ENCODE results near the gene SDK2. TPM values are rescaled to one million over a fixed set of nuclear protein-coding genes. Genes with fewer than 3 reads are reported as not detected.
A peak's percentile ranks its signal among the peaks of the same experiment; 100 is the strongest.

SDK2 gene
- polyA plus RNA-seq, 1 of the 3 experiments (the other 2 are of a cell fraction): 0.02 TPM

GRCh38 chr17:73586921-73587602 is 57.2 kb downstream of the SDK2 start (continued):
- TF ChIP-seq IRF3 (IDR thresholded peaks at IDR 0.05; ENCODE audit: low read depth, low read length) (no peak), JUND (IDR thresholded peaks at IDR 0.05) (no peak), ZBTB33 (IDR thresholded peaks at IDR 0.05; ENCODE audit: borderline replicate concordance, low read depth) (no peak), CHD2 (IDR thresholded peaks at IDR 0.05; ENCODE audit: low read length, partially characterized antibody) (no peak), NRF1 (IDR thresholded peaks at IDR 0.05; ENCODE audit: low read depth, low read length) (no peak), RXRA (IDR thresholded peaks at IDR 0.05; ENCODE audit: borderline replicate concordance, low read depth) (no peak), USF1 (IDR thresholded peaks at IDR 0.05; ENCODE audit: borderline replicate concordance, low read depth) (no peak)

- H3K9ac ChIP-seq: no peak overlapping the region
- H3K4me3 ChIP-seq (ENCODE audit: low read depth in 2 of 2, low read length in 1 of 2): no peak overlapping the region
- H3K27me3 ChIP-seq (ENCODE audit: insufficient read depth): no peaks in the 10 kb centered on the region
- no peaks in the 10 kb centered on the region for H3F3A ChIP-seq (replicated peaks; ENCODE audit: insufficient read depth)
- no peak overlapping the region for H3K4me2 ChIP-seq
- DNase-seq: peak; percentile 82
- CTCF ChIA-PET: interaction anchor here (0.6 to 8.6 kb wide), 41 partner anchors 8 to 606 kb away, joined by 3 to 96 read pairs (median 4); partner anchors contain the start of gene SDK2
- no peak overlapping the region for H2AFZ ChIP-seq (ENCODE audit: low read depth)
- no peaks in the 10 kb centered on the region for H4K20me1 ChIP-seq (ENCODE audit: insufficient read depth)
- no peaks in the 10 kb centered on the region for H3K9me2 ChIP-seq
- H3K79me2 ChIP-seq (ENCODE audit: insufficient read depth): no peaks in the 10 kb centered on the region
- no peak overlapping the region for H3K27ac ChIP-seq (ENCODE audit: low read depth in 2 of 2, low read length in 1 of 2)
- no peaks in the 10 kb centered on the region; the same call in 1 of the 2 replicates for H3K9me3 ChIP-seq
- H3K4me1 ChIP-seq (ENCODE audit: control insufficient read depth in 1 of 2, insufficient read depth in 2 of 2, low read depth in 1 of 2, low read length in 1 of 2): peaks cover 0 to 30% of the 10 kb centered on the region in 2 experiments; a peak in 2 of 4 replicates
- H3K36me3 ChIP-seq (replicated peaks in 1 of 2; ENCODE audit: control insufficient read depth in 1 of 2, insufficient read depth in 2 of 2, low read length in 1 of 2): no peaks in the 10 kb centered on the region
- WGBS (ENCODE audit: low lambda C conversion rate): 12% methylated on average over 16 of the region's 16 CpGs
- POLR2A ChIA-PET: interaction anchor here (0.9 to 2.4 kb wide), 4 partner anchors 10 to 112 kb away, joined by 3 to 10 read pairs (median 4); no protein-coding TSS in a partner anchor
- TF ChIP-seq RCOR1 (IDR thresholded peaks at IDR 0.05; ENCODE audit: low read length): peak; percentile 96
- TF ChIP-seq TEAD4 (IDR thresholded peaks at IDR 0.05; ENCODE audit: borderline replicate concordance, insufficient read depth): no peak
- TF ChIP-seq JUND (IDR thresholded peaks at IDR 0.05): no peak
- TF ChIP-seq YY1 (IDR thresholded peaks at IDR 0.05; ENCODE audit: low read depth): no peak
- no peak for TF ChIP-seq NRF1 (IDR thresholded peaks at IDR 0.05; ENCODE audit: low read depth, low read length)
- no peak for TF ChIP-seq USF1 (IDR thresholded peaks at IDR 0.05; ENCODE audit: borderline replicate concordance, low read depth)
- peak; percentile 71 for TF ChIP-seq GATA2 (CRISPR knock-in tag; IDR thresholded peaks at IDR 0.05)
- TF ChIP-seq RAD21 (IDR thresholded peaks at IDR 0.05; ENCODE audit: low read length): no peak
- TF ChIP-seq ELF1 (IDR thresholded peaks at IDR 0.05): no peak
- no peak for TF ChIP-seq SMC3 (IDR thresholded peaks at IDR 0.05; ENCODE audit: low read depth, low read length)
- no peak for TF ChIP-seq TAF1 (IDR thresholded peaks at IDR 0.05; ENCODE audit: borderline replicate concordance, low read depth, low read length)
- no peak for TF ChIP-seq MAX (IDR thresholded peaks at IDR 0.05; ENCODE audit: low read depth)
- TF ChIP-seq FOXJ3 (CRISPR knock-in tag; IDR thresholded peaks at IDR 0.05): peak; percentile 57; the same call in 1 of the 2 replicates
- no peak for TF ChIP-seq PBX3 (IDR thresholded peaks at IDR 0.05)
- TF ChIP-seq USF2 (IDR thresholded peaks at IDR 0.05; ENCODE audit: borderline replicate concordance, low read depth, low read length): no peak
- no peak for TF ChIP-seq CTCF (IDR thresholded peaks at IDR 0.05)
Measured at GRCh38 chr17:73586275-73586832, 57.9 kb downstream of the SDK2 start.
